ENCODE data around the gene PNPT1. TPM values are rescaled to one million over a fixed set of nuclear protein-coding genes. Genes with fewer than 3 reads are reported as not detected.

PNPT1 gene
- polyA plus RNA-seq, 1 donor from 2014 or later: 23.4 TPM

DNA sequence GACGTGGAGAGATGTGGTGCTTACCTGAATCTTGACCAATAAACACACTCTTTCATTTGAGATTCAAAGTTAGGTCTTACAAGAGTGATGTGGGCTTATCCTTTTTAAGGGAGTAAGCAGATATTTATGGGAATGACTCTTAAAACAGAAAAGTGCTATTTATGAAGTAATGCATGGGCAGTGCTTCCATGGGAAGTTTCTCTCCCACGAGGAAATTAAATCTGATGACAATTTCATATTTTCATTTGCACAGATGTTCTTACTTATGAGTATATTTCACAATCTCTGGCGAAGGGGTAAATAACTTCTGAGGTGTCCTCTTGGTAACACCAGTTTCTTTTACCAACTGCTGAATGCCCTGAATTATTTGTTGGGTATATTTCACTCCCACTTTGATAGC lies 21.0 kb downstream of the PNPT1 start:
- no peaks in the 10 kb centered on the region for H3K79me2 ChIP-seq (replicated peaks; ENCODE audit: insufficient read depth, low read length)
- H3K36me3 ChIP-seq (ENCODE audit: insufficient read depth, low read length): no peaks in the 10 kb centered on the region
- H4K20me1 ChIP-seq (ENCODE audit: insufficient read depth): no peaks in the 10 kb centered on the region
- H3K9me3 ChIP-seq (ENCODE audit: low read length): no peaks in the 10 kb centered on the region
- no peak overlapping the region for H3K4me2 ChIP-seq (ENCODE audit: low read length)
- no peak overlapping the region for H2AFZ ChIP-seq (ENCODE audit: low read depth, low read length)
- no peak overlapping the region for H3K9ac ChIP-seq (ENCODE audit: low read length)
- no peak overlapping the region for H3K27ac ChIP-seq (ENCODE audit: low read length)
- H3K9me2 ChIP-seq (ENCODE audit: insufficient read depth, low read length): no peaks in the 10 kb centered on the region
- H3K4me3 ChIP-seq (ENCODE audit: low read length): no peak overlapping the region
- no peaks in the 10 kb centered on the region for H3F3A ChIP-seq (ENCODE audit: insufficient read depth, low read length, poor library complexity, severe bottlenecking)
- no peak for TF ChIP-seq RAD21 (conservative IDR thresholded peaks at IDR 0.05)
- no peak for TF ChIP-seq MXI1 (conservative IDR thresholded peaks at IDR 0.05; ENCODE audit: poor library complexity, severe bottlenecking)
- no peak for TF ChIP-seq SMC3 (conservative IDR thresholded peaks at IDR 0.05; ENCODE audit: poor library complexity)
- TF ChIP-seq, protein P1, sequence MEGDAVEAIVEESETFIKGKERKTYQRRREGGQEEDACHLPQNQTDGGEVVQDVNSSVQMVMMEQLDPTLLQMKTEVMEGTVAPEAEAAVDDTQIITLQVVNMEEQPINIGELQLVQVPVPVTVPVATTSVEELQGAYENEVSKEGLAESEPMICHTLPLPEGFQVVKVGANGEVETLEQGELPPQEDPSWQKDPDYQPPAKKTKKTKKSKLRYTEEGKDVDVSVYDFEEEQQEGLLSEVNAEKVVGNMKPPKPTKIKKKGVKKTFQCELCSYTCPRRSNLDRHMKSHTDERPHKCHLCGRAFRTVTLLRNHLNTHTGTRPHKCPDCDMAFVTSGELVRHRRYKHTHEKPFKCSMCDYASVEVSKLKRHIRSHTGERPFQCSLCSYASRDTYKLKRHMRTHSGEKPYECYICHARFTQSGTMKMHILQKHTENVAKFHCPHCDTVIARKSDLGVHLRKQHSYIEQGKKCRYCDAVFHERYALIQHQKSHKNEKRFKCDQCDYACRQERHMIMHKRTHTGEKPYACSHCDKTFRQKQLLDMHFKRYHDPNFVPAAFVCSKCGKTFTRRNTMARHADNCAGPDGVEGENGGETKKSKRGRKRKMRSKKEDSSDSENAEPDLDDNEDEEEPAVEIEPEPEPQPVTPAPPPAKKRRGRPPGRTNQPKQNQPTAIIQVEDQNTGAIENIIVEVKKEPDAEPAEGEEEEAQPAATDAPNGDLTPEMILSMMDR (IDR thresholded peaks at IDR 0.05; ENCODE audit: poor library complexity, severe bottlenecking): no peak
- TF ChIP-seq, protein P2, sequence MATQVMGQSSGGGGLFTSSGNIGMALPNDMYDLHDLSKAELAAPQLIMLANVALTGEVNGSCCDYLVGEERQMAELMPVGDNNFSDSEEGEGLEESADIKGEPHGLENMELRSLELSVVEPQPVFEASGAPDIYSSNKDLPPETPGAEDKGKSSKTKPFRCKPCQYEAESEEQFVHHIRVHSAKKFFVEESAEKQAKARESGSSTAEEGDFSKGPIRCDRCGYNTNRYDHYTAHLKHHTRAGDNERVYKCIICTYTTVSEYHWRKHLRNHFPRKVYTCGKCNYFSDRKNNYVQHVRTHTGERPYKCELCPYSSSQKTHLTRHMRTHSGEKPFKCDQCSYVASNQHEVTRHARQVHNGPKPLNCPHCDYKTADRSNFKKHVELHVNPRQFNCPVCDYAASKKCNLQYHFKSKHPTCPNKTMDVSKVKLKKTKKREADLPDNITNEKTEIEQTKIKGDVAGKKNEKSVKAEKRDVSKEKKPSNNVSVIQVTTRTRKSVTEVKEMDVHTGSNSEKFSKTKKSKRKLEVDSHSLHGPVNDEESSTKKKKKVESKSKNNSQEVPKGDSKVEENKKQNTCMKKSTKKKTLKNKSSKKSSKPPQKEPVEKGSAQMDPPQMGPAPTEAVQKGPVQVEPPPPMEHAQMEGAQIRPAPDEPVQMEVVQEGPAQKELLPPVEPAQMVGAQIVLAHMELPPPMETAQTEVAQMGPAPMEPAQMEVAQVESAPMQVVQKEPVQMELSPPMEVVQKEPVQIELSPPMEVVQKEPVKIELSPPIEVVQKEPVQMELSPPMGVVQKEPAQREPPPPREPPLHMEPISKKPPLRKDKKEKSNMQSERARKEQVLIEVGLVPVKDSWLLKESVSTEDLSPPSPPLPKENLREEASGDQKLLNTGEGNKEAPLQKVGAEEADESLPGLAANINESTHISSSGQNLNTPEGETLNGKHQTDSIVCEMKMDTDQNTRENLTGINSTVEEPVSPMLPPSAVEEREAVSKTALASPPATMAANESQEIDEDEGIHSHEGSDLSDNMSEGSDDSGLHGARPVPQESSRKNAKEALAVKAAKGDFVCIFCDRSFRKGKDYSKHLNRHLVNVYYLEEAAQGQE (IDR thresholded peaks at IDR 0.05; ENCODE audit: borderline replicate concordance): no peak
- no peak for TF ChIP-seq TAF1 (IDR thresholded peaks at IDR 0.05; ENCODE audit: low read depth)
- no peak for TF ChIP-seq EZH2 (IDR thresholded peaks at IDR 0.05; ENCODE audit: borderline replicate concordance, insufficient read depth, low read length, poor library complexity, severe bottlenecking)
- TF ChIP-seq EP300 (conservative IDR thresholded peaks at IDR 0.05; ENCODE audit: poor library complexity, severe bottlenecking): no peak
- TF ChIP-seq POLR2AphosphoS5 (IDR thresholded peaks at IDR 0.05): no peak
- no peaks in the 10 kb centered on the region for H3K27me3 ChIP-seq (ENCODE audit: insufficient read depth, low read depth, low read length)

DNA sequence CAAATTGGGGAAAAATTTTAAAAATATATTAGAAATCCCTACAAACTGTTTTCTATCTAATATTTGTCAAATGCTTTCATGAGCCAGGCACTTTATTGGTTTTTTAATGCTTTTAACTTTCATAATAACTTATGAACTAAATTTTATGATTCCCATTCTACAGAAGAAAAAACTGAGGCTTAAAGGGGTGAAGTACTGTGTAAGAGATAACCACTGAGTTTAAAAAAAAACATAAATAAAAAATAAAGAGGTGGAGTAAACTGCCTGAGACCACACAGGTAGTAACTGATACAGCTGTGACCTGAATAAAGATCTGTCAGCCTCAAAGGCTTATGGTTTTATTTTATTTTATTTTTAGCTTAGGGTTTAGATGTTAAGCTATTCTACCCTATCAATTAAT lies 24.7 kb downstream of the PNPT1 start:
- no peaks in the 10 kb centered on the region for H3F3A ChIP-seq (ENCODE audit: insufficient read depth, low read length, poor library complexity, severe bottlenecking)
- H3K4me2 ChIP-seq (ENCODE audit: low read length): no peak overlapping the region
- no peaks in the 10 kb centered on the region for H3K27me3 ChIP-seq (ENCODE audit: insufficient read depth, low read depth, low read length)
- H3K4me3 ChIP-seq (ENCODE audit: low read length): no peak overlapping the region
- peaks cover 7% of the 10 kb centered on the region for H3K36me3 ChIP-seq (ENCODE audit: insufficient read depth, low read length)
- no peak overlapping the region for H3K9ac ChIP-seq (ENCODE audit: low read length)
- no peaks in the 10 kb centered on the region for H3K79me2 ChIP-seq (replicated peaks; ENCODE audit: insufficient read depth, low read length)
- no peak overlapping the region for H3K27ac ChIP-seq (ENCODE audit: low read length)
- H4K20me1 ChIP-seq (ENCODE audit: insufficient read depth): no peaks in the 10 kb centered on the region
- TF ChIP-seq EZH2 (IDR thresholded peaks at IDR 0.05; ENCODE audit: borderline replicate concordance, insufficient read depth, low read length, poor library complexity, severe bottlenecking) (no peak), EP300 (conservative IDR thresholded peaks at IDR 0.05; ENCODE audit: poor library complexity, severe bottlenecking) (no peak), POLR2AphosphoS5 (IDR thresholded peaks at IDR 0.05) (no peak), MXI1 (conservative IDR thresholded peaks at IDR 0.05; ENCODE audit: poor library complexity, severe bottlenecking) (no peak), RAD21 (conservative IDR thresholded peaks at IDR 0.05) (no peak), TAF1 (IDR thresholded peaks at IDR 0.05; ENCODE audit: low read depth) (no peak), SMC3 (conservative IDR thresholded peaks at IDR 0.05; ENCODE audit: poor library complexity) (no peak)
- TF ChIP-seq, protein P1 (IDR thresholded peaks at IDR 0.05; ENCODE audit: poor library complexity, severe bottlenecking): no peak
- TF ChIP-seq, protein P2 (IDR thresholded peaks at IDR 0.05; ENCODE audit: borderline replicate concordance): no peak
- H3K9me3 ChIP-seq (ENCODE audit: low read length): no peaks in the 10 kb centered on the region
- no peaks in the 10 kb centered on the region for H3K9me2 ChIP-seq (ENCODE audit: insufficient read depth, low read length)
- no peak overlapping the region for H2AFZ ChIP-seq (ENCODE audit: low read depth, low read length)
